MM.1S (cell line): ENCODE measurements around the gene ENTREP1.

Experiments
- DNase-seq: peaks from one replicate; pipeline ENCODE4 v3.0.0-alpha.2; 2015
- H2AFZ ChIP-seq: fragments of 300-600 bp; sonication (generic); 2 replicates; pipeline ENCODE4 v1.6.0; 2016; ENCODE audit warnings: antibody characterized with exemption, low read length
- H3F3A ChIP-seq: fragments of 300-600 bp; sonication (generic); 2 replicates; pipeline ENCODE4 v1.6.1; 2016; ENCODE audit warnings: mild to moderate bottlenecking, antibody characterized with exemption, low read length, moderate library complexity, mixed read lengths; ENCODE audit not compliant: insufficient read depth
- H3K27ac ChIP-seq: fragments of 300-600 bp; sonication (generic); 2 replicates; pipeline ENCODE4 v1.5.1; 2016; ENCODE audit warnings: mild to moderate bottlenecking, low read length
- H3K27me3 ChIP-seq: fragments of 300-600 bp; sonication (generic); replicated peaks from 2 replicates; pipeline ENCODE4 v1.6.0; 2016; ENCODE audit warnings: low read length; ENCODE audit not compliant: insufficient read depth
- H3K36me3 ChIP-seq: fragments of 300-600 bp; sonication (generic); replicated peaks from 2 replicates; pipeline ENCODE4 v1.6.1; 2016; ENCODE audit warnings: mild to moderate bottlenecking, low read length, mixed read lengths; ENCODE audit not compliant: insufficient read depth
- H3K4me1 ChIP-seq: fragments of 300-600 bp; sonication (generic); 2 replicates; pipeline ENCODE4 v1.6.1; 2016; ENCODE audit warnings: low read length, mixed read lengths
- H3K4me2 ChIP-seq: fragments of 300-600 bp; sonication (generic); 2 replicates; pipeline ENCODE4 v1.6.0; 2016; ENCODE audit warnings: low read depth, low read length
- H3K4me3 ChIP-seq: fragments of 300-600 bp; sonication (generic); 2 replicates; pipeline ENCODE4 v1.5.1; 2016; ENCODE audit warnings: low read length, mixed read lengths
- H3K79me2 ChIP-seq: fragments of 300-600 bp; sonication (generic); 2 replicates; pipeline ENCODE4 v1.6.1; 2016; ENCODE audit warnings: mixed run types, low read length, mixed read lengths
- H3K9ac ChIP-seq: fragments of 300-600 bp; sonication (generic); 2 replicates; pipeline ENCODE4 v1.6.1; 2016; ENCODE audit warnings: low read length, mixed read lengths
- H3K9me2 ChIP-seq: fragments of 300-600 bp; sonication (generic); replicated peaks from 2 replicates; pipeline ENCODE4 v1.6.1; 2016; ENCODE audit warnings: mild to moderate bottlenecking, low read length, mixed read lengths; ENCODE audit not compliant: insufficient read depth
- H3K9me3 ChIP-seq: fragments of 300-600 bp; sonication (generic); replicated peaks from 2 replicates; pipeline ENCODE4 v1.6.1; 2016; ENCODE audit warnings: mild to moderate bottlenecking, low read length, mixed read lengths; ENCODE audit not compliant: insufficient read depth
- H4K20me1 ChIP-seq: fragments of 300-600 bp; sonication (generic); 2 replicates; pipeline ENCODE4 v1.6.1; 2016; ENCODE audit warnings: mild to moderate bottlenecking, low read length, moderate library complexity, mixed read lengths; ENCODE audit not compliant: insufficient read depth
- CTCF ChIP-seq: fragments of 300-600 bp; sonication (generic); IDR thresholded peaks from 2 replicates; pipeline ENCODE4 v1.5.1; 2016; ENCODE audit warnings: antibody characterized with exemption, low read length, mixed read lengths
- EZH2 ChIP-seq: fragments of 300-600 bp; sonication (generic); optimal IDR thresholded peaks from 2 replicates; pipeline ENCODE3; 2017; ENCODE audit warnings: low read depth, mild to moderate bottlenecking, antibody characterized with exemption, low read length, mixed read lengths
- EZH2phosphoT487 ChIP-seq: fragments of 300-600 bp; sonication (generic); IDR thresholded peaks from 2 replicates; pipeline ENCODE4 v1.6.1; 2018; ENCODE audit warnings: antibody characterized with exemption, low read length

Gene ENTREP1

GRCh38 chr9:69347607-69348006 lies 22.6 kb downstream of the ENTREP1 start:
- Histone ChIP-seq H2AFZ (no peak overlapping the region), H3K27me3 (no peaks in the 10 kb centered on the region), H3K4me1 (no peaks in the 10 kb centered on the region), H3F3A (no peaks in the 10 kb centered on the region), H3K4me3 (no peak overlapping the region), H3K79me2 (no peaks in the 10 kb centered on the region), H3K36me3 (no peaks in the 10 kb centered on the region), H3K9me3 (no peaks in the 10 kb centered on the region), H3K9ac (no peak overlapping the region), H3K4me2 (no peak overlapping the region), H3K9me2 (no peaks in the 10 kb centered on the region), H4K20me1 (no peaks in the 10 kb centered on the region), H3K27ac (no peak overlapping the region)
- TF ChIP-seq CTCF (no peak), EZH2phosphoT487 (no peak), EZH2 (no peak)
- no peak for DNase-seq

GRCh38 chr9:69351227-69351626 lies 26.2 kb downstream of the ENTREP1 start:
- H3K4me2 ChIP-seq = no peak overlapping the region
- no peaks in the 10 kb centered on the region for H3K27me3 ChIP-seq
- H3K4me3 ChIP-seq = no peak overlapping the region
- no peak overlapping the region for H2AFZ ChIP-seq
- H4K20me1 ChIP-seq = no peaks in the 10 kb centered on the region
- no peaks in the 10 kb centered on the region for H3K36me3 ChIP-seq
- no peaks in the 10 kb centered on the region for H3K4me1 ChIP-seq
- H3K79me2 ChIP-seq = no peaks in the 10 kb centered on the region
- no peak overlapping the region for H3K9ac ChIP-seq
- H3F3A ChIP-seq = no peaks in the 10 kb centered on the region
- no peaks in the 10 kb centered on the region for H3K9me2 ChIP-seq
- TF ChIP-seq EZH2phosphoT487 (no peak), EZH2 (no peak), CTCF (no peak)
- DNase-seq = no peak
- no peak overlapping the region for H3K27ac ChIP-seq
- H3K9me3 ChIP-seq = no peaks in the 10 kb centered on the region

DNA sequence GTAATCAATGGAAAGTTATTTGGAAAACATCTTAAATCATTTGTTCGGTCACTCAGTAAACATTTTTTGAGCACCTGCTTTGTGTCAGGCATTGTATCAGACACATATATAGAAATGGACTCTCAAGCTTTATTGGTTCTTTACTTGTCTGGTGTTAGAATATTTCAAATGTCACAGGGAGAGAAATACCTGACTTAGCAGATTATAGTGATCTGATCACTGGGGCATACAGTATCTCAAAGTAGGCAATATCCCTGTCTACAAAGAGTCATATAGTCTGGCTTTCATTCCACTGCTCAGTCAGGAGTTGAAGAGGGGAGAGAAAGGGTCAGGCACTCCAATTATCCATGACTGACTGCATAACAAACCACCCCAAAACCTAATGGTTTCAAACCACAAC lies 30.2 kb downstream of the ENTREP1 start:
- Histone ChIP-seq H3K27ac (no peak overlapping the region), H3K4me2 (no peak overlapping the region), H3K9ac (no peak overlapping the region), H3K27me3 (no peaks in the 10 kb centered on the region), H3K9me2 (no peaks in the 10 kb centered on the region), H4K20me1 (no peaks in the 10 kb centered on the region), H3K79me2 (no peaks in the 10 kb centered on the region), H3F3A (no peaks in the 10 kb centered on the region), H2AFZ (no peak overlapping the region), H3K4me1 (no peaks in the 10 kb centered on the region), H3K4me3 (no peak overlapping the region), H3K36me3 (no peaks in the 10 kb centered on the region), H3K9me3 (no peaks in the 10 kb centered on the region)
- TF ChIP-seq EZH2phosphoT487 (no peak), EZH2 (no peak), CTCF (no peak)
- DNase-seq = no peak
